Activated naive CD4-positive, alpha-beta T cell treated with anti-CD3 and anti-CD28 coated beads, Interleukin-2, amount 10 ng/mL, durations not matched to agents 7 days and 5 days (primary cell): ENCODE data around the gene SLC1A5.
A peak's percentile ranks its signal among the peaks of the same experiment; 100 is the strongest.
"Not testable (repeated sequence)": the region's sequence is repeated elsewhere in the genome, so short reads cannot be mapped to it uniquely, and the experiment has no call there.

Source experiments
- CTCF ChIA-PET: fragments of 350-600 bp; sonication (Branson Sonifier 250); formaldehyde crosslinking; loops from one replicate; lab custom pipeline; 2021; ENCODE audit warnings: antibody characterized with exemption; lab: Charles Lee
- DNase-seq: peaks from one replicate; pipeline ENCODE4 v3.0.0-alpha.2; 2020
- H3K27ac Mint-ChIP-seq: one replicate; pipeline ENCODE4 v1.8.0; 2021; ENCODE audit warnings: mild to moderate bottlenecking, moderate library complexity, mixed read lengths
- H3K27me3 Mint-ChIP-seq: one replicate; pipeline ENCODE4 v1.8.0; 2021; ENCODE audit warnings: mild to moderate bottlenecking, mixed read lengths
- H3K36me3 Mint-ChIP-seq: one replicate; pipeline ENCODE4 v1.8.0; 2021; ENCODE audit warnings: mixed read lengths
- H3K4me1 Mint-ChIP-seq: one replicate; pipeline ENCODE4 v1.8.0; 2021; ENCODE audit warnings: mixed read lengths
- H3K4me3 Mint-ChIP-seq: one replicate; pipeline ENCODE4 v1.8.0; 2021; ENCODE audit warnings: mild to moderate bottlenecking, moderate library complexity, mixed read lengths
- H3K9me3 Mint-ChIP-seq: one replicate; pipeline ENCODE4 v1.8.0; 2021; ENCODE audit warnings: mixed read lengths

Gene SLC1A5

DNA sequence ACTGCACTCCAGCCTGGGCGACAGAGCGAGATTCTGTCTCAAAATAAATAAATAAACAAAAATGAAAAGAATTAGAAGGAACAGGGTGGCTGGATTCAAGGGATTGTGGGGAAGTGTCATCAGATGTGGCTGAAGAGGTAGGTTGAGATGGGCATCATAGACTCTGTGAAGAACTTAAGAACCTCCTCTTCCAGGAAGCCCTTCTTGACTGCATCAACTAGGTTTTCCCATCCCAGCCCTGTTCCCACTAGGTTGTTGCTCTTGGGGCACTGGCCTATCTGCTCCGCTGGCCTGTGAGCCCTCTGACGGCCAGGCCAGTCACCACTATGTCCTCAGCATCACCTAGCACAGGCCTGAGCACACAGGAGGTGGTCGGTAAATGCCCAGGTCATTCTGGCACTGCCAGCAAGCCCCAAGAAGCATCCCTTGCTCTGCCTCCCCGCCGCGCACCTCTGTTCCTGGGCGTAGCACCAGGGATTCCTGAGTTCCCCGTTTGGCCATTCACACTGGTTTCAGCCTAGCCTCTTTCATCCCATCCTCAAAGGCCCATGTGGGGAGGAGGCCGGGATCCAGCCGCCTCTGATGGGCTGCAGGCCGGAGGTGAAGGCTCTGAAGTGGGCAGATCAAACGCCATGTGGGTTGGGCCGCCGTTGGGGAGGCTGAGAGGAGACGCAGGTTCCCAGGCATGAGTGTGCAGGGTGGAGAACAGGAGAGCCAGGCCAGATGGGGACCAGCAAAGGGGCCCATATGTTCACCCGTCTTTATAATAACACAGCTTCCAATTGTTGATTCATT is 27.6 kb upstream of the SLC1A5 start:
- peaks cover 24% of the 10 kb centered on the region for H3K4me1 Mint-ChIP-seq
- CTCF ChIA-PET, result no interaction called here
- no peaks in the 10 kb centered on the region for H3K9me3 Mint-ChIP-seq
- no peaks in the 10 kb centered on the region for H3K36me3 Mint-ChIP-seq
- DNase-seq, result no peak
- H3K27me3 Mint-ChIP-seq, result peaks cover 26% of the 10 kb centered on the region
- no peak overlapping the region for H3K4me3 Mint-ChIP-seq
- no peak overlapping the region for H3K27ac Mint-ChIP-seq

DNA sequence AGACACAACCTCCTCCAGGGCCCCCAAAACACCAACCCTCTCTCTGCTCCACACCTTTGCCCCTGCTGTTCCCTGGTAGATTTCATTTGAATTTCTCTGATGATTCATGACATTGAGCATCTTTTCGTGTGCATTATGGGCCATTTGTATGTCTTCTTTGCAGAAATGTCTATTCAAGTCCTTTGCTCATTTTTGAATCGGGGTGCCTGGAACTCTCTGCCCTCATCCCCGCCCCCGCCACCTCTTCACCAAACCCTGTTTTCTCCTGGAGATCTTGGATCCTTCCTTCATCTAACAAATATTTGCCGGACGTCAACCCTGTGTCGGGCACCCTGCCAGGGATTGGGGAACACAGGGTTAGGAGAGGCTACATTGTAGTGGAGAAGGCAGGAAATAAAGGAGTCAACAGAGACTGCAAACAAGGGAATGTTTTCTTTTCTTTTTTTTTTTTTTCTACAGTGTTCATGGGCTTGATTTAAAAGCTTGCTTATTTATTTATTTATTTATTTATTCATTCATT is 25.5 kb upstream of the SLC1A5 start:
- Mint-ChIP-seq H3K36me3 (no peaks in the 10 kb centered on the region), H3K27me3 (peaks cover 26% of the 10 kb centered on the region), H3K9me3 (no peaks in the 10 kb centered on the region), H3K27ac (no peak overlapping the region), H3K4me1 (peaks cover 2% of the 10 kb centered on the region), H3K4me3 (no peak overlapping the region)
- DNase-seq, result no peak
- CTCF ChIA-PET, result no interaction called here

GRCh38 chr19:46812977-46813838 is 24.8 kb upstream of the SLC1A5 start:
- CTCF ChIA-PET, result no interaction called here
- no peak for DNase-seq
- Mint-ChIP-seq H3K27ac (no peak overlapping the region), H3K27me3 (peaks cover 26% of the 10 kb centered on the region), H3K9me3 (no peaks in the 10 kb centered on the region), H3K36me3 (no peaks in the 10 kb centered on the region), H3K4me1 (no peaks in the 10 kb centered on the region), H3K4me3 (no peak overlapping the region)

GRCh38 chr19:46809534-46810272 is 21.3 kb upstream of the SLC1A5 start:
- peaks cover 10% of the 10 kb centered on the region for H3K27me3 Mint-ChIP-seq
- H3K9me3 Mint-ChIP-seq, result no peaks in the 10 kb centered on the region
- no peak for DNase-seq
- H3K4me3 Mint-ChIP-seq, result no peak overlapping the region
- H3K4me1 Mint-ChIP-seq, result no peaks in the 10 kb centered on the region
- CTCF ChIA-PET, result no interaction called here
- no peaks in the 10 kb centered on the region for H3K36me3 Mint-ChIP-seq
- no peak overlapping the region for H3K27ac Mint-ChIP-seq

DNA sequence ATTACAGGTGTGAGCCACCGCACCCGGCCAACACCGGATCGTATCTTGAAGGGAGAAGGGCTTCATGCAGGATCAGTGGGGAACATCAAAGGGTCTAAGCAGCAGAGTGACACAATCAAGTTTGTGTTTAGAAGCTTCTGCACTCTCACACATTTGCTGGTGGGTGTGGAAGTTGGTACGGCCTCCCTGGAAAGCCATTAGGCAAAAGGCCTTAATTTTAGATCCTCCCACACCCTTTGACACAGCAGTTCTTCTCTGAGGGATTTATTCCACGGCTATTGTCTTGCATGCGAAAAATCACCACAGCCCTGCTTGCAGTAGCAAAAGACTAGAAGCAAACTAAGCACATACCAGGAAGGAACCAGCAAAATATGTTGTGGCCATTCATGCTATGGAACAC is 18.3 kb upstream of the SLC1A5 start:
- CTCF ChIA-PET, result interaction anchor here (1.3 kb wide), 1 partner anchor 40 kb away, joined by 4 read pairs; no protein-coding TSS in a partner anchor
- Mint-ChIP-seq H3K4me1 (no peaks in the 10 kb centered on the region), H3K4me3 (no peak overlapping the region), H3K9me3 (no peaks in the 10 kb centered on the region), H3K36me3 (no peaks in the 10 kb centered on the region), H3K27ac (no peak overlapping the region), H3K27me3 (no peaks in the 10 kb centered on the region)
- DNase-seq, result no peak

- H3K27me3 Mint-ChIP-seq, H3K9me3 Mint-ChIP-seq, DNase-seq, H3K4me1 Mint-ChIP-seq, H3K36me3 Mint-ChIP-seq, H3K27ac Mint-ChIP-seq, H3K4me3 Mint-ChIP-seq: not testable (repeated sequence)
- CTCF ChIA-PET, result interaction anchor here (0.7 to 1.3 kb wide), 3 partner anchors 36 to 70 kb away, joined by 3 to 6 read pairs (median 4); no protein-coding TSS in a partner anchor
Measured at GRCh38 chr19:46804432-46804831, 16.0 kb upstream of the SLC1A5 start.

GRCh38 chr19:46803555-46803954 is 15.2 kb upstream of the SLC1A5 start:
- CTCF ChIA-PET, result no interaction called here
- Mint-ChIP-seq H3K27ac (no peak overlapping the region), H3K4me1 (no peaks in the 10 kb centered on the region), H3K36me3 (no peaks in the 10 kb centered on the region), H3K9me3 (no peaks in the 10 kb centered on the region), H3K27me3 (peaks cover 8% of the 10 kb centered on the region), H3K4me3 (no peak overlapping the region)
- DNase-seq, result no peak

GRCh38 chr19:46802152-46802551 is 13.8 kb upstream of the SLC1A5 start:
- CTCF ChIA-PET, result no interaction called here
- H3K9me3 Mint-ChIP-seq, result no peaks in the 10 kb centered on the region
- H3K27ac Mint-ChIP-seq, result no peak overlapping the region
- no peak for DNase-seq
- no peaks in the 10 kb centered on the region for H3K36me3 Mint-ChIP-seq
- H3K27me3 Mint-ChIP-seq, result peaks cover 13% of the 10 kb centered on the region
- no peak overlapping the region for H3K4me3 Mint-ChIP-seq
- H3K4me1 Mint-ChIP-seq, result no peaks in the 10 kb centered on the region

DNA sequence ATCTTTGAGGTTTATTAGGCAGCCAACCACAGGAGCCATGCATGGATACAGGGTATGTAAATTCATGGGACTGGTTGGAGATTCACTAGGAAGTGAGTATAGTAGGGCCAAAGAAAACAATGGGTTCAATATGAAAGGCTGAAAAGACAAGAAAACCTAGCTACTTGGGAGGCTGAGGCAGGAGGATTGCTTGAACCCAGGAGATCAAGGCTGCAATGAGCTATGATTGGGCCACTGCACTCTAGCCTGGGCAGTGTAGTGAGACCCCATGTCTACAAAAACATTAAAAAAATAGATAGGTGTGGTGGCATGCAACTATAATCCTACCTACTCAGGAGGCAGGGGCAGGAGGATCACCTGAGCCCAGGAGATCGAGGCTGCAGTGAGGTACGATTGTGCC is 10.3 kb upstream of the SLC1A5 start:
- no peak for DNase-seq
- Mint-ChIP-seq H3K36me3 (no peaks in the 10 kb centered on the region), H3K4me3 (no peak overlapping the region), H3K9me3 (no peaks in the 10 kb centered on the region), H3K4me1 (no peaks in the 10 kb centered on the region), H3K27ac (no peak overlapping the region), H3K27me3 (peaks cover 42% of the 10 kb centered on the region)
- CTCF ChIA-PET, result no interaction called here

GRCh38 chr19:46797881-46798280 is 9.5 kb upstream of the SLC1A5 start:
- H3K36me3 Mint-ChIP-seq, result no peaks in the 10 kb centered on the region

GRCh38 chr19:46791944-46792343 is 3.5 kb upstream of the SLC1A5 start:
- CTCF ChIA-PET, result interaction anchor here (0.5 to 0.9 kb wide), 5 partner anchors 31 to 155 kb away, joined by 3 to 5 read pairs (median 4); no protein-coding TSS in a partner anchor
- peak overlapping the region; percentile 74 for H3K27ac Mint-ChIP-seq
- H3K4me3 Mint-ChIP-seq, result peak overlapping the region; percentile 7

More at GRCh38 chr19:46797881-46798280, 9.5 kb upstream of the SLC1A5 start:
- Mint-ChIP-seq H3K4me1 (peaks cover 4% of the 10 kb centered on the region), H3K4me3 (no peak overlapping the region), H3K27me3 (peaks cover 47% of the 10 kb centered on the region), H3K27ac (no peak overlapping the region), H3K9me3 (no peaks in the 10 kb centered on the region)
- CTCF ChIA-PET, result interaction anchor here (1.1 kb wide), 1 partner anchor 40 kb away, joined by 3 read pairs; no protein-coding TSS in a partner anchor
- DNase-seq, result no peak

DNA sequence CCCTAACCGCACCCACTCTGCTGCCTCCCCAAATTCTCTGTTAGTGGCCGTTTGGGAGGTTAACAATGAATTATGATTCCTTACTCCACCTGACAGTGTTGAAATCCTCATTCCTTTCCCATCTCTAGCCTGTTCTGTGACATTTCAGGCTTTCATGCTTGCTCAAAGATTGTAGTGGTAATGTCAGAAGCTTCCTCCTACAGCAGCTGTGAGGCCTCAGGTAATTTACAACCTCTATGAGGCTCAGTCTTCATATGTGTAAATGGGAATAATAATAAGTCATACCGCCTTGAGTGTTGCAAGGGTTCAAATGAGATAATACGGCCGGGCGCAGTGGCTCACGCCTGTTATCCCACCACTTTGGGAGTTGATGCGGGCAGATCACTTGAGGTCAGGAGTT is 977 bp upstream of the SLC1A5 start:
- Mint-ChIP-seq H3K27me3 (peaks cover 18% of the 10 kb centered on the region), H3K4me3 (no peak overlapping the region), H3K27ac (no peak overlapping the region), H3K9me3 (no peaks in the 10 kb centered on the region), H3K36me3 (peaks cover 15% of the 10 kb centered on the region), H3K4me1 (peaks cover 58% of the 10 kb centered on the region)
- CTCF ChIA-PET, result interaction anchor here (1.4 to 1.9 kb wide), 3 partner anchors 24 to 51 kb away, joined by 4 to 12 read pairs (median 5); no protein-coding TSS in a partner anchor
- DNase-seq, result no peak

More at GRCh38 chr19:46791944-46792343, 3.5 kb upstream of the SLC1A5 start:
- DNase-seq, result peak; percentile 63
- Mint-ChIP-seq H3K27me3 (peaks cover 40% of the 10 kb centered on the region), H3K36me3 (no peaks in the 10 kb centered on the region), H3K9me3 (no peaks in the 10 kb centered on the region), H3K4me1 (peaks cover 38% of the 10 kb centered on the region)

DNA sequence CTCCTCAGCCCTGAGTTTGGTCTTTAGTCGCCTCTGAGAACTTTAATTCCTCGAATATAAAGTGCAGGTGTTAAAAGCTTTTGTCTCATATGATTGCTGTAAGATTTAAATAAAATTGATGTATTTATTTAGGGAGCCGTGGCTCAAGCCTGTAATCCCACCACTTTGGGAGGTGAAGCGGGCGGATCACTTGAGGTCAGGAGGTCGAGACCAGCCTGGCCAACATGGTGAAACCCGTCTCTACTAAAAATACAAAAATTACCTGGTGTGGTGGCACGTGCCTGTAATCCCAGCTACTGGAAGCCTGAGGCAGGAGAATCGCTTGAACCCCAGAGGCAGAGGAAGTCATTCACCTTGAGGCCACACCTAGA is 559 bp upstream of the SLC1A5 start:
- H3K4me3 Mint-ChIP-seq, result peak overlapping the region; percentile 96
- H3K27ac Mint-ChIP-seq, result no peak overlapping the region
- no peaks in the 10 kb centered on the region for H3K9me3 Mint-ChIP-seq

More for the DNA sequence above, 559 bp upstream of the SLC1A5 start:
- peaks cover 62% of the 10 kb centered on the region for H3K4me1 Mint-ChIP-seq
- peaks cover 19% of the 10 kb centered on the region for H3K36me3 Mint-ChIP-seq
- CTCF ChIA-PET, result interaction anchor here (0.7 to 1.9 kb wide), 5 partner anchors 22 to 51 kb away, joined by 3 to 12 read pairs (median 5); no protein-coding TSS in a partner anchor
- no peak for DNase-seq
- H3K27me3 Mint-ChIP-seq, result peaks cover 14% of the 10 kb centered on the region
